NCI-H748 (cell line): Measurements from ENCODE around the gene ELOVL6.
A peak's percentile ranks its signal among the peaks of the same experiment; 100 is the strongest.
"Not testable (repeated sequence)": the region's sequence is repeated elsewhere in the genome, so short reads cannot be mapped to it uniquely, and the experiment has no call there.

Experiments used
- DNase-seq: peaks from one replicate; lab custom pipeline; 2025; ENCODE audit not compliant: unreplicated experiment; lab: John Stamatoyannopoulos, UW

ELOVL6 gene

DNA sequence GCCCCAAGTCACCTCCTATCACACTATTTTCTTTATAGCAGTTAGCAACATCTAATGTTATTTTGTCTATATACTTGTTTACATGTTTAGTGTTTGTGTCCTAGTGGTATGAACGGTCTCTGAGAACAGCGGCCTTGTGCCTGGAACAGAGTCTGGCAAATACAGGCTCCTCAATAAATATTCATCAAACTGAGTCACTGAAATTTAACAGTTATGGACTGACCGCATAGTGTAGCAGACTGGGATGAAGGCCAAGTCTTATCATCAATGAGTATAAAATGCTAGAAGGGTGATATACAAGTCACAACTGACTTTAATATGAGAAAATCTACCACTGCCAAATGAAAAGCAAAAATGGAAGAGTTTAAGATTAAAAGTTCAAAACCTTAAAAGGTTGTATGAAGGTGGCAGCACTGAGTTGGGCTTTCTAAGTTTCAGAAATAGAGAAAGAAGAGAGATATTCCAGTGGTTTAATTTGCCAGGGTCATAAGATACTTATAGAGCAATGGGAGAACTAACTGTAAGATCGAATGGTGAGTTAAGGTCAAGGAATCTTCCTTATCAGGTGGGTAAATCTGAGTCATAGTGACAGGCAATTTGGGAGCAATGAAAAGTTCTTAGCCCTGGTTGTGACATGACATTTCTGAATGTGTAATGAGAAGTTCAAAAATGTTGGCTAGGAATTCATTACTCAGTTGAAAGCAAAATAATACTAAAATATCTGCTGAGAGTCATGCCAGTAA lies 34.9 kb downstream of the ELOVL6 start:
- no peak for DNase-seq

DNA sequence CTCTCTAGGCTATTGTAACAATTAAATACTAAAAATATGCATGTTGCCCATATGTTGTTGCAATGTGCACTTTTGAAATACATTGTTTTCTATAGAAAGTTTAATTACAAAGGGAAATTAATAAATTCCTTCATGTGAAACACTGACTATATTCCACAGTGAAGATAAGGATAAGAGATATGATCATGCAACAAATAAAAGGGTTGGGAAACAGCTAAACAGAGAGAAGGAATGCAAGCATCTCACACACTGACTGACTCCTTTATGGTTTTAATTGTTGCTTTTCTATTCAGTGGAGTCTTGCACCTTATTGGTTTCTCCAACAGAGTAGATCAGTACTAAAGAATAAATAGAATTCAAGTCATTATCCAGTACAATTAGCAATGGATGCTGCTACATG lies 37.8 kb downstream of the ELOVL6 start:
- no peak for DNase-seq

DNA sequence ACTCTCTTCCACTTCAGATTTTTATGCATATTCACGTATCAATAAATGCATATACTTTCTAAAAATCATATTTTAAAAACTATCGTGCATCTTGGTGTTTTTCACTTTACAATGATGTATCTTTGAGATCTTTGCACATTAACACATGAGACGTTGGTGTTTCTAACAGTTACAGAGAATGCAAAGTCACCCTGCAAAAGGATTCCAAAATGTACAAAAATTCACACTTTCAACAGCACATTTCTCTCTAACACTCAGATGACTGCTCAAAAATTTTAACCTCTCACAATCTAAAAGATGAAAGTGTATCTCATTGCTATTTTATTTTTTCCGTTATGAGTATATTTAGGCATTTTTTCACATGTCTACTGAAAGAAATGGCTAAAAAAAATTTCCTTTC lies 38.9 kb downstream of the ELOVL6 start:
- DNase-seq = no peak

DNA sequence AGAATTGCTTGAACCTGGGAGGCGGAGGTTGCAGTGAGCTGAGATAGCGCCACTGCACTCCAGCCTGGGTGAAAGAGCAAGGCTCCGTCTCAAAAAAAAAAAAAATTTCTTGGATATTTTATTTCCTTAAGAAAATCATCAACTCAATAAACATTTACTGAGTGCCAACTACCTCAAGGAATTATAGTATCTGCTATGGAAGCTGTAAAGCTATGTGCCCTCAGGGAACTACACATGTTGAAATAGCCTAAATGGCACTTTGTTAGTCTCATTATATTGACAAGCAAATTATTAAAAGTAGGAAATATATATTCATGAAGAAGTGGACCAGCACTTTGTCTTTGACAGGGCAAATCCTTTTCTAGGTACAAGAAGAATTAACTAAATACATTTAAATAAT lies 40.8 kb downstream of the ELOVL6 start:
- no peak for DNase-seq

DNA sequence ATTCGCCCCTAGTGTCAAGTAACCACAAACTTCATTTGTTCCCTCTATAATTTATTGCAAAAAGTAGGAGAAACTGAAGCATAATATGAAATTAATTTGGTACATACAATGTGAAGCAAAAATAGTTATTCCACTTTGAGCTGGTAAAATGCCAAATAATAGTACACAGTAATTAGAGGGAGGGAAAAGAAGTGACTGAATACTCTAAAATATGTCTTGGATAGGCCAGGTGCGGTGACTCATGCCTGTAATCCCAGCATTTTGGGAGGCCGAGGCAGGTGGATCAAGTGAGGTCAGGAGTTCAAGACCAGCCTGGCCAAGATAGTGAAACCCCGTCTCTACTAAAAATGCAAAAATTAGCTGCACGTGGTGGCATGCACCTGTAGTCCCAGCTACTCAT lies 41.2 kb downstream of the ELOVL6 start:
- DNase-seq = not testable (repeated sequence)

DNA sequence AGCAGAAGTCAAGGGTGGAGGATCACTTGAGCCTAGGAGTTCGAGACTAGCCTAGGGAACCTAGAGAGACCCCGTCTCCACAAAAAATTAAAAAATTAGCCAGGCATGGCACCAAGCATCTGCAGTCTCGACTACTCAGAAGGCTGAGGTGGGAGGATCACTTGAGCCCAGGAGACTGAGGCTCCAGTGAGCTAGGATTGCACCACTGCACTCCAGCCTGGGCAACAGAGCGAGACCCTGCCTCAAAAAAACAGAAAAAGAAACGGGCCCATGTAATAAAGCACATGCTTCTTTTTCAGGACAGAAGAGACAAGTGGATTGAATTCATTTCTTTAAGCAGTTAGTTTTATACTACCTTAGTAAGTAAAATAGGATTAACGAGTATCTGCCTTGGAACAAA lies 42.0 kb downstream of the ELOVL6 start:
- no peak for DNase-seq

DNA sequence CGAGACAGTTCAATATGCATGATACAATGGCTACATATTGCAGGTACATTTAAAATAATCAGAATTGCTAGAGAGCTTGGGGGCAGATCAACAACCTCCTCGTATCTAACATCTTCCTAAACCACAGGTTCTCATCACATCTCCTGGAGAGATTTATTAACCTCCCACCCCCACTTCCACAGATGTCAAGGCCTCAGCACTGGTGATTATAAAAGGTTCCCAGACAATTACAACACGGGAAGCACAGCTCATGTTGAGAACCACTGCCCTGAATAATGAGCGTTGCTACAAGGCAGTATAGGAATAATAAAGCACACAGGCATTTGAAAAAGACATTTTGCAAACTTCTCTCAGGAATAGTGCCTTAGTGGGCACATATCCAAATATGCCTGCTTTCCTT lies 42.8 kb downstream of the ELOVL6 start:
- DNase-seq = no peak

DNA sequence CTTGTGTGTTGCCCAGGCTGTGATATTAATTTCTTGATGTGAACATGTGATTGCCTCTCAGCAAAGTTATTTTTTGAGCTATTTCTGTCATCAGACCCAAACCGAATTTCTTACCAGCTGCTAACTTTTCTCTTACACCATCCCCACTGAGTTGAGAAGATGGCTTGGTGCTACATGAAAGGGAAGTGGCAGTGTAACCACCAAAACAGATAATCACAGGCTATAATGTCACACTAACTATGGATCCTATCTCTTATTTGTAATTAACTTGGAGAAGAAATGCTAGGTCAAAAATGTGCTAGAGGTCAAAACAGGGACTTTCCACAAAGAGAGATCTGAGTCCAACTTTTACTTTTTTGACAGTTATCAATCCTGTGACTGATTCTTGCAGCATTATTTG lies 43.8 kb downstream of the ELOVL6 start:
- no peak for DNase-seq

DNA sequence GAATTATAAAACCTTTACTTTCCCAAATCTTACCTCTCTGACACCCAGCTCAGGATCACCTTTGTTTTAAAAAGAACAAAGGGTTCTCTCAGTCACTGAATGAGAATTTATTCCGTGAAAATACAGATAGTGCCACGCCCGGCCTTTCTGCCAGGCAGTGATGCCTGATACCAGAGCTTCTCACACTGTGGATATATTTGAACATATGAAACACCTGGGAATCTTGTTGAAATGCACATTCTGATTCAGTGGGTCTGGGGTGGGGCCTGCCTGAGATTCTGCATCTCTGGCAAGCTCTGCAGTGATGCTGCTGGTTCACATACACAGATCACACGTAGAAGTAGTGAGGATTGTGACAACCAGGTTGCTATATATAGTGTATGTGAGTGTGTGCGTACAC lies 46.0 kb downstream of the ELOVL6 start:
- DNase-seq = no peak

DNA sequence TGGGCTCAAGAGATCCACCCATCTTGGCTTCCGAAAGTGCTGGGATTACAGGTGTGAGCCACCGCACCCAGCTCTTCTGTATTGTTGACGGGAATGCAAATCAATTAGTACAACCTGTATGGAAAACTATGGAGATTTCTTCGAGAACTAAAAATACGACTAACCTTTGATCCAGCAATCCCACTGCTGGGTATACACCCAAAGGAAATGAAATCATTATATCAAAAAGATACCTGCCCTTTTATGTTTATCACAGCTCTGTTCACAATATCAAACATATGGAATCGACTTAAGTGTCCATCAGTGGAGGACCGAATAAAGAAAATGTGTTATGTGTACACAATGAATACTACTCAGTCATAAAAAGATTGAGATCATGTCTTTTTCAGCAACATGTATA lies 49.3 kb downstream of the ELOVL6 start:
- DNase-seq = no peak

DNA sequence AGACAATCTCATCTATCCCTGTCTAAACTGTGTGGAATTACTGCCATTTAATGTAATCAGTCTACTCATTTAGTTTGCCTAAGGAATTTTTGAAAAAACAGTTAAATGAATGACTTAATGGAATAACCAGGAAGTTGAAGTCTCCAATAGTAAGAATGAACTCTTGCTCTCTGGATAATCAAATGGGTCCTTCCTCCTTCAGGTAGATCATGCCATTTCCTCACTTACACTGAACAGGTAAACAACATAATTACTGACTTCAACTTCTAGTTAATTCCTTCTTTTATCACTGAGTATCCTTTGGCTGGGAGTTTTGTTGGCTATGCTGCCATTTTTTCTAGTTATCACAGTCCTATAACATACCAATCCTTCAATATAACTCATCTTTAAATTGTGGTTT lies 56.0 kb downstream of the ELOVL6 start:
- no peak for DNase-seq

DNA sequence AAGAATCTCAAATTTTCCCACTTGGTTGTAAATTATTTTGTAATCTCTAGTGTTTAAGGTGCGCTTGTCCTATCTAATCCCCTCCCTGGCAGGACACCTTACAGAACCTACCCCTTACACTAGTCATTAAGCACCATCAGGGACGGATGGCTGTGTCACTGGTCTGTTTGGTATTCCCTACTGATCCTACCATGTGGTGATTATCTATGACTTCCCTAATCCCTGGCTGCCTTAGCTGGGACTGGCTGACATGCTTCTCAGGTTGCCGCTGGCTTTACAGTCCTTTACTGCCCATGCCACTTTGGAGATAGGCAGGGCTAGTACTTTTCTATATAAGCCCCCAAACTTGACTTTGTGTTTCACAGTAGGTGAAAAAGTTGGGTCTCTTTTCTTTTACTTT lies 58.6 kb downstream of the ELOVL6 start:
- no peak for DNase-seq

DNA sequence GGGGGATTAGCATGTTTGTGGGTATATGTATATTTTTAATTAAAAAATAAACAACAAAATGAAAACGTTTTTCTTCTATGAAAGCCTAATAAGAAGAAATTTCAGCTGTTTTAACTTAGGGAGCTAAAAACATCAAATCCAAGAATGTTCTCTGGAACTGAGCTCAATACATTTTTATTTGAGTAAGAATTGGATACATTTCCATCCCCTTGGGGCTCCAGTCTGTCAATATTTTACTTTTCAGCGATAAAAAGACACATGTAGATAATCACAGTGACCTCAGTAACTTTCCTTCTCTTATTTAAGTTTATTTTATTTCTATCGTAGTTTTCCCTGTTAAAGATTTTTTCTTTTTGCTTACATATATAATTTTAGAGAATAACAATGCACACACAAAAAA lies 59.3 kb downstream of the ELOVL6 start:
- no peak for DNase-seq

DNA sequence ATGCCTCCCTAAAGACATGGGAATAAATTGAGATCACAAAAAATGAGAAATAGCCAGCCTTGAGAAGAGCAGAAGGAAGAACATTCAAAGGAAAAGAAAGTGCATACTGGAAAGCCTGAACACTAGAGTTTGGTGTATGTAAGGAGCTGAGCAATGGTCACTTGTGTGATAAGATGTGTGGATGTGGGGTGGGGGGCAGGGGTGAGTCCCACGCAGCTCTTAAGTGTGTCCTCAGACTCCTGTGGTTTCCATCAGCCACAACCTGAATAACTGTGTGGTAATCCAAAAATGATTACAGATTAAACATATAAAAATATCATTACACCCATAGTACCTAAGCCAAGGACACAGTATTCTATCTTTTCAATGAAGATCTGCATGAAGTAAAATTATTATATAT lies 59.9 kb downstream of the ELOVL6 start:
- DNase-seq = no peak

DNA sequence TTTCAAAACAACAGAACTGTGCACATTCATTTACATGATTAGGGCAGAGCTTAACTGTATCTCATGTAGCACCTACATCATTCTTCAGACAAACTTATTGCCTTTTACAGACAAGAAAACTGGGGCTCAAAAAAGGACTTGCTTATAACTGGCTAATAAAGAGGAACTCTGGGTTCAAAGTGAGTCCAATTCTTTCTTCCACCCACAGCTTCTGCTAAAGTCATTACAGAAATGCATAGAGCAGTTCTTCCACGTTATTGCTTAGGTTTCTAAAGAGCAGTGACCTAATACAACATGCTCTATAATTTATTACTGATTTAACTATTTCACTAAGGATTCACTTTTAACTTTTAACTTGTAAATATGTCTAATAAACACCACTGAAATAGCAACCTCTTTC lies 60.6 kb downstream of the ELOVL6 start:
- DNase-seq = no peak

DNA sequence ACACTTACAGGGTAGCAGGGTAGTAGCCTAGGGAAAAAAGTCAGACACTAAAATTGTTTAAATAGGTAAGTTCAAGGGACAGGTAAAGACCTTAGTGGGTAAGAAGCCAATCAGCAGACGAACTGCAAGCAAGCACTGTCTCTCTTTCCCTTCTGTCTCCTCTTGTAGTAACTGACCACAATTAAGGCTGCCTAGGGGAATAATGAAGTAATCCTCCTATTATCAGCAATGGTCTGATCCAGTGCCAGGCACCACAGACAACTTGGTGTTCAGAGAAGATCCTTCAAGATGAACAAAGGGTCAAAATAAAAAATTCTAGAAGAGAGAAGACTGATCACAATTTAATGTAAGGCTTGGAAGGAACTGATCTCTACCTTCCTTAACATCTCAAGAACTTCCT lies 62.9 kb downstream of the ELOVL6 start:
- no peak for DNase-seq

DNA sequence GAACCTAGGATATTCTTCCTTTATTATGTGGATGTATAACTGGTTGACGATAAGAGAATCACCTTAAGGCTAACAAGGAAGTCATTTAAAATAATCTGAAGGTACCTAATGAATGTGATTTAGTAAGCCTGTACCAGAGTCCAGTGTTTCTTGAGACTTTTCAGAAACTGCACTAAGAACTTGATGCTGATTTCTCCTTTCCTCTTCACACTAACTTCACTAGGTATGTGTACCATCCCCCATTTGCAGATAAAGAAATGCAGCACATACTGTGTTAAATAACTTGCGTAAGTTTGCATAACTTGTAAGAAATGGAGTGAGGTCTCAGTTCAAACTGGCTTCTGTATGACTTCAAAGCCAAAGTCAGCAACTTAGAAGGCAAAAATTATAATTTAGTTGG lies 63.3 kb downstream of the ELOVL6 start:
- DNase-seq = no peak

DNA sequence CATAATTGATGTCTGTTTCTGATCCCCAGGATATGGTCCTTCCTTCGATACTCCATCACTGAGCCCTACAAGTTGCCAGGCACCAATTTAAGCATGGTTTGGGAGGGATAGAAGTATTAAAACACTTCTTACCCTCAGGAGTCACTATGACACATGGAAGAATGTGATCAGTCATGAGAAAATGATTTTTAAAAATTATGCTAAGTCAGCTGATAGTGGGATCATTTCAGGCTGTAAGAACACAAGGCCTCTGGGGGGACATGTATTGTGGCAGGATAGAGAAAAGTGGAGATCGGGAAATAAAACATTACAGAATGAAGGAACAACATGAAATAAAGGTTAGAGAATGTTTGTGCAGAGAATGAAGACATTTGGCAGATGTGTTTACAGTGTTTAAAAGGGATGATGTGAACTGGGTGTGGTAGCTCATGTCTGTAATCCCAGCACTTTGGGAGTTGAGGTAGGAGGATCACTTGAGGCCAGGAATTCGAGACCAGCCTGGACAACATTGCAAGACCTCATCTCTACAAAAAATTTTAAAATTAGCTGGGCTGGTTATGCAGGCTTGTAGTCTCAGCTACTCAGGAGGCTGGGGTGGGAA lies 64.0 kb downstream of the ELOVL6 start:
- DNase-seq = no peak

DNA sequence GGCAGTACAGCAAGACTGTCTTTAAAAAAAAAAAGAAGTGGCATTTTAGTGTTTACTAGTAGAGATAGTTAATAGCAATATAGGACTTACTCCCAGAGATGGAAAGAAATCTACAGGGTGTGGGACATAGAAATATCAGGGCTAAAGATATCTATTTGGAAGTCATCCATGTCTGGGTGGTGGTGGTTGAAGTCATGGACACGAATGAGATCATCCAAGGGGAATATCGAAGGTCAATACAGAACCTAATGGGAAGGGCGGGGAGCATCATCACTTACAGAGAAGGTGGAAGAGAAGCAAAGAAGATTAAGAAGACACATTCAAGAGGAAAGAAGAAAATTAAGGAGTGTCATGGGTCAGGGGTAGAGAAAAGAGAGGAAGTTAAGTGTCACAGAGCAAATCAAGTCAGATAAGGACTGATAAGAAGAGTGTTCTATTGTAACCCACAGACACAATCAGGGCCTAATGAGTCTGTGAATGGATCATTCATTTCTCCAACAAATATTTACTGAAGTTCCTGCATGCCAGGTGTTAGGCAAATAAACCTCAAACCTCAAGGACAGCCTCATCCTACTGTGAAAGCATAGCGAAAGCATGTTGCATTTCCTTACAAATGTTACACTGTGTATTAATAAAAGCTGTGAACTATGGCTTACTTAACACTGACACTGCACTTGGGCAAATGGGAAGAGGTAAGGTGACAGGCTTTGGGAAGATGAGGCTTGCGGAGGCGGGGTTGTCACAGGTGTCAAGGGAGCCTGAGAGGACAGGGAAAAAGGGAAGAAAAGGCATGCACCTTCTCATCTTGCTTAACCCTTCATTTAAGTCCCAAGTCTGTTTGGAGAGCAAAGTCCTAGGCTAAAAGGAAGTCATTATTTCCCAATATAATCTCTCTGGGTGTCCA lies 65.3 kb downstream of the ELOVL6 start:
- DNase-seq = peak; percentile 71

DNA sequence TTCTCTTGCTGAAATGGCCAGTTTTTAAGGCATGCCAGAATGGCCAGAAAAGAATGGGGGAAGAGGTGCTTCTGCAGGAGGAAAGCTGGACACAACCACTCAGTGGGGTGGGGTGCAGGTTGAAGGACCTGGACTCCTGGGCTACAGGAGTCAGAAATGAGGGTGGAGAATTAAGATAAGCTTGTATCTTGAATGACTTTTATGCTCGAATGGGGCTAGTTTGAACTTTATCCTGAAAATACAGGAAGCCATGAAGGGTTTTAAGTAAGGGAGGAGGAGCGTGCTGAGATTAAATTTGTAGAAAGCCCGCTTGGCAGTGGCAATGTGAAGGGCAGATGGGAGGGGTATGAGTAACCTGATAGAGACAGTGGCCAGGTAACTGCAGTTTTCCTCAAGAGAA lies 66.5 kb downstream of the ELOVL6 start:
- DNase-seq = no peak

DNA sequence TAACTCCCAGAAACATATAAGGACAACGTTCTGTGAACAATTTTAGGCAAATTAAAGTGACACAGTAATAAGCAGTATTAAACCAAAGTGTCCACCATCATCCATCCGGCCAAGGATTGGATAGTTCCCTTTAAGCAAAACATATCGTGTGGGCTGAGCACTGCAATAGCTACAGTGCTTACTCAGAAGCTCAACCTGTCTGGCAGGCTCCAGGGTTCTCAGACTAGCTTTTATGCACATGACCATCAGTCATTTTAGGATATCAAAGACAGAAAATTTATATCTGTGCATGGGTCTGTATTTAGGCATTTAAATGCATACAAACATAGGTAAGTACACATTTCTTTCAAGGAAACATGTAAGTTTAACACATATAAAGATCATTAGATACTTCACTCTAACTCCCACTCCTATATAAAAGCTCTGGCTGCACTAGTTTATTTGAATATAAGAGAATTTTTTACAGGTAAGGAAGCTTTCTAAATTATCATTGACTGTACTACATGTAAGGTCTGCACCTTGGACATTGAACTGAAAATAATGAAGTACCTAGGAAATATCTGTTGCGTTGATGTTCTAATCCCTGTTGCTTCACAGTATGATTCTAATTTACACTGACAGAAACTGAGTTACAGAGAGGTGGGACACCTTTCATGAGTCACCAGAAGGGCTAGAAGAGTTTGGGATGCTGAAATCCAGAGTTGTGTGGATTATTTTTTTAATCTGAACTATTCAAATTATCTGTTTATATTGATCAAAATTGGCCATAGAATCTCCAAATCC lies 67.6 kb downstream of the ELOVL6 start:
- DNase-seq = no peak
